GM12874 (cell line): ENCODE measurements around the gene ZNF480.

Source experiments
- CTCF ChIP-seq: IDR thresholded peaks from 2 replicates; pipeline ENCODE4 v1.5.1; 2011; ENCODE audit warnings: low read depth, mild to moderate bottlenecking, control low read depth, low read length, moderate library complexity; ENCODE audit not compliant: insufficient read depth

Gene ZNF480

DNA sequence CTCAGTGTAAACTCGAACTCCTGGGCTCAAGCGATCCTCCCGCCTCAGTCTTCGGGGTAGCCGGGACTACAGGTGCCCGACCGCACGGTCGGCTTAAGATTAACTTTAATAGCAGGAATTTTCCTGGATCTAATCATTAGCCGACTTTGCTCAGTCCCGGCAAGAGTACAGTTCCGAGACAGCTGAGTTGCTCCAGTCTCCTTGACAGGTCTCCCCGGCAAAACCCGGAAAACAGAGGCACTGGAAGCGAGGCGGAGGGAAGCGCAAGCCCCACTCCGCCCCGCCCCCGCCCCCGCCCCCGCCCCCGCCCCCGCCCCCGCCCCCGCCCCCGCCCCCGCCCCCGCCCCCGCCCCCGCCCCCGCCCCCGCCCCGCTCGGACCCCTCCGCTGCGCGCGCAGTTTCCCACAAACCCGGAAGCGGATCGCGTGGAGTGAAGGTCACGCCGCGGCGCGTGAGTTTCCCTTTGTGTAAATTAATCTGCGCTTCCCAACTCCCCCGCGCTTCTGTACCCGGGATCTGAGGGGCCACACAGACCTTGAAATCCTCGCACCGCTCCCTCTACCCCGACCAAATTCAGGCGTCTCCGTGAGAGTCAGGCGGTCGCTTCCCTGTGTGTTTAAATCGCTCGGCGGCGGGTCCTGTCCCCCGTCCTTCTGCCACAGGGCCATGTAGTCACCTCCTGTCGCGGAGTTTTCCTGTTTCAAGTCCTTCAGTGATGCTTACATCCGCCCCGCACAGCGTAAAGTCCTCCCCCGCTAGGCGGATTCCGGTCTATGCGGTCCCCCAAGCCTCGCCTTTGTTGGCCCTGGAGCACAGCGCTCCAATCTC, at the start of gene ZNF480:
Gene ZNF480, plus strand, starts transcription at position 397 of the 828 bp plus-strand sequence. CDS start 3,244 bp downstream, outside the sequence.
- TF ChIP-seq CTCF: no peak

DNA sequence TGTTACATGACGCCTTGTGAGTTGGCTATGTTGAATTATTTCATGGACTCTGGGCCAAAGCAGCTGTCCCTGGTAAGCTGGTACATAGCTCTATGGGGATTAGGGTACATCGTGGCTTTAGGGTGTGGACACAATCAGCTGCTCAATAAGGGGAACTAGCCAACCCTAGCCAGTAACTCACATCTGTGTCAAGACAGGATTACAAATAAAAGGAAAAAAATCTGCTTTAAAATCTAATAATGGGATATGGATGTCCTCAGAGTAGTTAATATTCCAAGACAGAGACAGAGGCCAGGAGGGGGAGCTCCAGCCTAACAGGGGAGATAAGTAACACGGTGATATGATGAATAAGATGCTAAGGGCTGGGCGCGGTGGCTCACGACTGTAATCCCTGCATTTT, 48.7 kb upstream of the ZNF480 start:
- no peak for TF ChIP-seq CTCF

DNA sequence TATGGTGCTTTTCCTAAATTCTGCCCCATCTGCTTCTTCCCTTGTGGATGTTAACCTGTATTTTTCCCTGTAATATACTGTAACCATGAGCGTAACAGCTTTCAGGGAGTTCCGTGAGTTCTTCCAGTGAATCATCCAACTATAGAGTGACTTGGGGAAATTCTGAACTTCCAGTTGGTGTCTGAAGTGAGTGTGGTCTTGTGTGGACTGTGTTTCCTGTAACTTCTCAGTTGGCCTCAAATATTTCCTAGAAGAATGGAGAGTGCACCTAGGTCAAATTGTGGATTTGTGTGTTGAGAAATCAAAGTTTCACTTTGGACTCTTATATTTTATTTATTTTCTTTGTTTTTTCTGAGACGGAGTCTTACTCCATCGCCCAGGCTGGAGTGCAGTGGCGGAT, 38.5 kb upstream of the ZNF480 start:
- TF ChIP-seq CTCF: no peak

- no peak for TF ChIP-seq CTCF
Observed at GRCh38 chr19:52269338-52270261, 27.4 kb upstream of the ZNF480 start, which contains the start of gene ZNF766. Gene ZNF766 (plus strand): TSS chr19:52269587. CDS start chr19:52269614, 27 bp downstream.

- TF ChIP-seq CTCF: no peak
Observed at GRCh38 chr19:52270266-52270885, 26.6 kb upstream of the ZNF480 start.

DNA sequence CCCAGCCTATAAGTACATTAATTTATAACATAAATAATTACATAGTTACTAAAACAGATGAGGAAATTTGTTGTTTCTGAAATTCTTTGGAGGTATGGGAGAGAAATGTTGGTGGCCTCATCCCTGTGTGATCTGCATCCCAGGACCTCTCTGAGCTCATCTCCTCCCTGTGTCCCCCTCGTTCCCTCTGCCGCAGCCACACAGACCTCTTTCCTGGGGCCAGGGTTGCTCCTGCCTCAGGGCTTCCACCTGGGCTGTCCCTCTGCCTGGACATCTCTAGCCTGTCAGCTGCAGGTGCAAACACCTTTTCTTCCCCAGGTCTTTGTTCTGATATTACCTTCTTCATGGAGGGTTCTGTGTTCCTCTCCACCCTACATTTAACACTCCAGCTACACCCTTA, 23.7 kb upstream of the ZNF480 start:
- TF ChIP-seq CTCF: no peak

- no peak for TF ChIP-seq CTCF
Observed at GRCh38 chr19:52274191-52274590, 22.8 kb upstream of the ZNF480 start.
